ENCODE results near the gene DOCK4. TPM values are rescaled to one million over a fixed set of nuclear protein-coding genes. Genes with fewer than 3 reads are reported as not detected.
A peak's percentile ranks its signal among the peaks of the same experiment; 100 is the strongest.

The DOCK4 gene
- polyA plus RNA-seq, 2 of the 4 experiments (the other 2 are of a cell fraction) = 13.7 to 15.7 TPM

- H3K4me3 ChIP-seq = no peak overlapping the region
- ChIA-PET POLR2A (no interaction called here), CTCF (interaction anchor here (0.6 to 1.4 kb wide), 2 partner anchors 21 to 57 kb away, joined by 3 read pairs; no protein-coding TSS in a partner anchor)
- no peaks in the 10 kb centered on the region for H3K9me3 ChIP-seq
- H3K4me2 ChIP-seq = peak overlapping the region; percentile 70
- FAIRE-seq (no peak), DNase-seq (ENCODE audit: low read depth in 1 of 2, low spot score in 1 of 2) (no peak), ATAC-seq (no peak)
- peak overlapping the region; percentile 31 to 75; a peak in 5 of 6 replicates for H3K27ac ChIP-seq
- TF ChIP-seq, protein P1, sequence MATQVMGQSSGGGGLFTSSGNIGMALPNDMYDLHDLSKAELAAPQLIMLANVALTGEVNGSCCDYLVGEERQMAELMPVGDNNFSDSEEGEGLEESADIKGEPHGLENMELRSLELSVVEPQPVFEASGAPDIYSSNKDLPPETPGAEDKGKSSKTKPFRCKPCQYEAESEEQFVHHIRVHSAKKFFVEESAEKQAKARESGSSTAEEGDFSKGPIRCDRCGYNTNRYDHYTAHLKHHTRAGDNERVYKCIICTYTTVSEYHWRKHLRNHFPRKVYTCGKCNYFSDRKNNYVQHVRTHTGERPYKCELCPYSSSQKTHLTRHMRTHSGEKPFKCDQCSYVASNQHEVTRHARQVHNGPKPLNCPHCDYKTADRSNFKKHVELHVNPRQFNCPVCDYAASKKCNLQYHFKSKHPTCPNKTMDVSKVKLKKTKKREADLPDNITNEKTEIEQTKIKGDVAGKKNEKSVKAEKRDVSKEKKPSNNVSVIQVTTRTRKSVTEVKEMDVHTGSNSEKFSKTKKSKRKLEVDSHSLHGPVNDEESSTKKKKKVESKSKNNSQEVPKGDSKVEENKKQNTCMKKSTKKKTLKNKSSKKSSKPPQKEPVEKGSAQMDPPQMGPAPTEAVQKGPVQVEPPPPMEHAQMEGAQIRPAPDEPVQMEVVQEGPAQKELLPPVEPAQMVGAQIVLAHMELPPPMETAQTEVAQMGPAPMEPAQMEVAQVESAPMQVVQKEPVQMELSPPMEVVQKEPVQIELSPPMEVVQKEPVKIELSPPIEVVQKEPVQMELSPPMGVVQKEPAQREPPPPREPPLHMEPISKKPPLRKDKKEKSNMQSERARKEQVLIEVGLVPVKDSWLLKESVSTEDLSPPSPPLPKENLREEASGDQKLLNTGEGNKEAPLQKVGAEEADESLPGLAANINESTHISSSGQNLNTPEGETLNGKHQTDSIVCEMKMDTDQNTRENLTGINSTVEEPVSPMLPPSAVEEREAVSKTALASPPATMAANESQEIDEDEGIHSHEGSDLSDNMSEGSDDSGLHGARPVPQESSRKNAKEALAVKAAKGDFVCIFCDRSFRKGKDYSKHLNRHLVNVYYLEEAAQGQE (IDR thresholded peaks at IDR 0.05) = no peak
- TF ChIP-seq FOSL2 (IDR thresholded peaks at IDR 0.05) = no peak
- TF ChIP-seq FOSL2 (CRISPR knock-in tag; IDR thresholded peaks at IDR 0.05) = no peak
- TF ChIP-seq CEBPB (IDR thresholded peaks at IDR 0.05) = no peak
- TF ChIP-seq ZSCAN20 (CRISPR knock-in tag; IDR thresholded peaks at IDR 0.05) = no peak
- no peak for TF ChIP-seq POLR2AphosphoS2 (conservative IDR thresholded peaks at IDR 0.05; ENCODE audit: low read length)
- TF ChIP-seq RARB (CRISPR knock-in tag; IDR thresholded peaks at IDR 0.05) = no peak
- TF ChIP-seq MAX (IDR thresholded peaks at IDR 0.05) = no peak
- no peak for TF ChIP-seq CHD2 (IDR thresholded peaks at IDR 0.05; ENCODE audit: low read length, partially characterized antibody)
- TF ChIP-seq JUN (IDR thresholded peaks at IDR 0.05) = no peak
- no peak for TF ChIP-seq ESRRA (IDR thresholded peaks at IDR 0.05; ENCODE audit: borderline replicate concordance, low read length)
- TF ChIP-seq PHF8 (IDR thresholded peaks at IDR 0.05; ENCODE audit: borderline replicate concordance, low read depth) = no peak
- WGBS (ENCODE audit: missing lambda C conversion rate) = 93% methylated on average over 7 of the region's 7 CpGs
- peaks cover 92% of the 10 kb centered on the region for H3K4me1 ChIP-seq
Observed at GRCh38 chr7:112083776-112084355, 122.3 kb downstream of the DOCK4 start.

DNA sequence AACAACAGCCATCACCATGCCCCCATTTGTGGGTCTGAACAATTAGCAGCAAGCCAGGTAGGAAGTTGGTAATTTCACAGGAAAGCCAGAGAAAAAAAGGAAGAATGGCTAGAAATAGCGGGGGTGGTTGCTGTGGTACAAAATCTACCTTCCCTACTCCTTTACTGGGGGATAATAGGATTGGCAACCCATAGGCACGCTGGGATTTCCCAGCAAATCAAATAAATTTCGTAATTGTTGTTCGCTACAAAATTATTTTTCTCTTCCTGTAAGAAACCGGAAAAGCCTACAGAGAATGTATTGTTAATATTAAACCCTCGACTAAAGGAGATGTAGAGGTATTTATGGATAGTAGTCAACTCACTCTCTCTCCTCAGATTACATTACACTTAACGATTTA is 123.9 kb downstream of the DOCK4 start:
- CTCF ChIA-PET = no interaction called here
- FAIRE-seq = no peak
- no peak for ATAC-seq
- TF ChIP-seq CEBPB (IDR thresholded peaks at IDR 0.05) (peak in 1 of 2 experiments; percentile 29; a peak in 1 of 4 replicates), NPAS2 (CRISPR knock-in tag; IDR thresholded peaks at IDR 0.05; ENCODE audit: borderline replicate concordance) (no peak)
- peak overlapping the region; percentile 76 to 85 for H3K27ac ChIP-seq
- DNase-seq (ENCODE audit: low read depth in 1 of 2, low spot score in 1 of 2) = no peak
- peak overlapping the region; percentile 12; the same call in 1 of the 3 replicates for H3K4me3 ChIP-seq
- H3K9me3 ChIP-seq = no peaks in the 10 kb centered on the region
- peak overlapping the region; percentile 85 for H3K4me2 ChIP-seq
- H3K4me1 ChIP-seq = peaks cover 82% of the 10 kb centered on the region
- WGBS (ENCODE audit: missing lambda C conversion rate) = 11% methylated on average over 7 of the region's 7 CpGs
- POLR2A ChIA-PET = no interaction called here

GRCh38 chr7:112081778-112082177 is 124.4 kb downstream of the DOCK4 start:
- ATAC-seq (peak; percentile 5 to 14; a peak in 1 of 6 replicates), FAIRE-seq (no peak), DNase-seq (ENCODE audit: low read depth in 1 of 2, low spot score in 1 of 2) (no peak)
- H3K4me2 ChIP-seq = peak overlapping the region; percentile 85
- TF ChIP-seq HEYL (CRISPR knock-in tag; IDR thresholded peaks at IDR 0.05) (no peak), JUNB (IDR thresholded peaks at IDR 0.05) (no peak), HOXB5 (CRISPR knock-in tag; IDR thresholded peaks at IDR 0.05) (no peak), ESRRA (IDR thresholded peaks at IDR 0.05; ENCODE audit: borderline replicate concordance, low read length) (no peak)
- ChIA-PET POLR2A (no interaction called here), CTCF (interaction anchor here (0.6 kb wide), 1 partner anchor 14 kb away, joined by 3 read pairs; no protein-coding TSS in a partner anchor)
- 89% methylated on average over 4 of the region's 4 CpGs for WGBS (ENCODE audit: missing lambda C conversion rate)
- peaks cover 79% of the 10 kb centered on the region for H3K4me1 ChIP-seq
- peak overlapping the region; percentile 76 to 85 for H3K27ac ChIP-seq
- H3K9me3 ChIP-seq = no peaks in the 10 kb centered on the region
- no peak overlapping the region for H3K4me3 ChIP-seq

DNA sequence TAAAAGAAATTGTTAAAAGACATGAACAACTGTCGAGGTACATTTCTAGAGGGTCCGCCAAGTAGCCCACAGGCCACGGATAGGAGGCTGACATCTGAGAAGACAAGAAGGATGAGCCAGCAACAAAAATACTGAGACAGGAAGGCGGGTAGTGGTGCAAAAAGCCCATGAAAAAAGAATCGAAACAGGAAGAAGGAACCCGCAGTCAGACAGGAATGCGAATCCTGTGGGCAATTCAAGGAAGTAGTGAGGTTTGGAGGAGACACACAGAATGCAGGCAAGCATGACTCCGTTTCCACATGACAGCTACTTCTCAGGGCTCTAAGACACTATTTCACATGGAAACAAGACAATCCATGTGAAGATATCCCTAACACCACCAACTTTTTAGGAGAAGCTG is 125.2 kb downstream of the DOCK4 start:
- FAIRE-seq (no peak), DNase-seq (ENCODE audit: low read depth in 1 of 2, low spot score in 1 of 2) (peak in 1 of 2 experiments; percentile 72), ATAC-seq (peak; percentile 66 to 82)
- ChIA-PET POLR2A (no interaction called here), CTCF (interaction anchor here (0.6 to 2.1 kb wide), 2 partner anchors 15 to 124 kb away, joined by 3 to 10 read pairs; partner anchors contain the start of genes DOCK4 and ZNF277)
- Histone ChIP-seq H3K4me1 (peaks cover 78% of the 10 kb centered on the region), H3K4me2 (peak overlapping the region; percentile 85), H3K27ac (peak overlapping the region; percentile 76 to 85), H3K4me3 (peak overlapping the region; percentile 33), H3K9me3 (no peaks in the 10 kb centered on the region)
- TF ChIP-seq USF2 (IDR thresholded peaks at IDR 0.05) (0 out of 2 replicates have a peak, but pooled peaks have one; percentile 15), MAX (IDR thresholded peaks at IDR 0.05) (peak; percentile 4), CBX8 (IDR thresholded peaks at IDR 0.05) (no peak), ESRRA (IDR thresholded peaks at IDR 0.05; ENCODE audit: borderline replicate concordance, low read length) (no peak), HDAC2 (IDR thresholded peaks at IDR 0.05) (0 out of 2 replicates have a peak, but pooled peaks have one; percentile 38)
- 7% methylated on average over 8 of the region's 8 CpGs for WGBS (ENCODE audit: missing lambda C conversion rate)
